HG03196 (cell line): ENCODE measurements around the gene SSR4.
"Not testable (repeated sequence)": the region's sequence is repeated elsewhere in the genome, so short reads cannot be mapped to it uniquely, and the experiment has no call there.

Experiments used
- ATAC-seq: cut with Tn5 transposase; IDR thresholded peaks from one replicate; pipeline ENCODE4 v1.9.1; 2021; ENCODE audit not compliant: unreplicated experiment

Gene SSR4

GRCh38 chrX:153803211-153804099 is 9.0 kb downstream of the SSR4 start:
- ATAC-seq = no peak

GRCh38 chrX:153804100-153804595 is 9.7 kb downstream of the SSR4 start:
- ATAC-seq = no peak

- no peak for ATAC-seq
Observed at GRCh38 chrX:153804621-153805020, 10.2 kb downstream of the SSR4 start.

- ATAC-seq = no peak
Observed at GRCh38 chrX:153805436-153805835, 11.0 kb downstream of the SSR4 start.

- no peak for ATAC-seq
Observed at GRCh38 chrX:153806999-153807575, 12.6 kb downstream of the SSR4 start.

- ATAC-seq = no peak
Observed at GRCh38 chrX:153807976-153808375, 13.5 kb downstream of the SSR4 start.

GRCh38 chrX:153812220-153812619 is 17.8 kb downstream of the SSR4 start:
- no peak for ATAC-seq

GRCh38 chrX:153813161-153813560 is 18.7 kb downstream of the SSR4 start:
- ATAC-seq = no peak

GRCh38 chrX:153814591-153815315 is 20.3 kb downstream of the SSR4 start:
- ATAC-seq = no peak

GRCh38 chrX:153816831-153817690 is 22.6 kb downstream of the SSR4 start:
- ATAC-seq = no peak

- ATAC-seq = not testable (repeated sequence)
Observed at GRCh38 chrX:153818064-153818463, 23.6 kb downstream of the SSR4 start.

- no peak for ATAC-seq
Observed at GRCh38 chrX:153818571-153819383, 24.3 kb downstream of the SSR4 start.

- ATAC-seq = no peak
Observed at GRCh38 chrX:153819384-153820040, 25.0 kb downstream of the SSR4 start.

- no peak for ATAC-seq
Observed at GRCh38 chrX:153820601-153821000, 26.1 kb downstream of the SSR4 start.

- ATAC-seq = no peak
Observed at GRCh38 chrX:153821066-153821465, 26.6 kb downstream of the SSR4 start.

GRCh38 chrX:153824348-153824747 is 29.9 kb downstream of the SSR4 start:
- no peak for ATAC-seq

- no peak for ATAC-seq
Observed at GRCh38 chrX:153825042-153825441, 30.6 kb downstream of the SSR4 start.

- ATAC-seq = no peak
Observed at GRCh38 chrX:153827016-153827415, 32.5 kb downstream of the SSR4 start.

GRCh38 chrX:153827903-153828302 is 33.4 kb downstream of the SSR4 start:
- ATAC-seq = no peak
